GM12891 (cell line): ENCODE results near the gene SPATA24.

Source experiments
- DNase-seq: peaks from one replicate; pipeline ENCODE4 v3.0.0; 2011; ENCODE audit warnings: low spot score; ENCODE audit not compliant: insufficient read length
- FAIRE-seq: peaks from 2 replicates; lab custom pipeline; 2011; peaks lifted over from hg19 to GRCh38; lab: Jason Lieb, UNC
- PAX5 ChIP-seq: IDR thresholded peaks from 2 replicates; pipeline ENCODE4 v1.6.1; 2011; ENCODE audit warnings: low read length, moderate library complexity, mild to moderate bottlenecking; ENCODE audit not compliant: insufficient read depth, severe bottlenecking
- POLR2A ChIP-seq: IDR thresholded peaks from 2 replicates; pipeline ENCODE4 v1.6.1; 2011; ENCODE audit warnings: low read depth, low read length, control low read depth
- POLR2AphosphoS5 ChIP-seq: IDR thresholded peaks from 2 replicates; pipeline ENCODE4 v1.6.1; 2011; ENCODE audit warnings: low read depth, low read length, control low read depth
- POU2F2 ChIP-seq: IDR thresholded peaks from 2 replicates; pipeline ENCODE4 v1.6.1; 2011; ENCODE audit warnings: low read depth, mild to moderate bottlenecking, control low read depth, low read length, moderate library complexity
- SPI1 ChIP-seq: IDR thresholded peaks from 2 replicates; pipeline ENCODE4 v1.6.1; 2011; ENCODE audit warnings: low read depth, low read length, control low read depth
- TAF1 ChIP-seq: IDR thresholded peaks from 2 replicates; pipeline ENCODE4 v1.6.1; 2011; ENCODE audit warnings: low read depth, low read length, control low read depth

SPATA24 gene

GRCh38 chr5:139381837-139382761 lies 21.8 kb downstream of the SPATA24 start:
- FAIRE-seq (peak; percentile 74), DNase-seq (no peak)
- TF ChIP-seq TAF1: no peak
- TF ChIP-seq POU2F2: no peak
- TF ChIP-seq POLR2A: no peak
- TF ChIP-seq SPI1: no peak
- TF ChIP-seq PAX5: no peak
- TF ChIP-seq POLR2AphosphoS5: no peak

- FAIRE-seq: no peak
- no peak for TF ChIP-seq SPI1
- TF ChIP-seq PAX5: no peak
- no peak for TF ChIP-seq TAF1
- no peak for TF ChIP-seq POLR2AphosphoS5
- no peak for TF ChIP-seq POLR2A
These were observed 24.1 kb downstream of the SPATA24 start for GRCh38 chr5:139379626-139380449.

GRCh38 chr5:139378941-139379361 lies 24.9 kb downstream of the SPATA24 start:
- TF ChIP-seq POLR2A: no peak
- no peak for TF ChIP-seq POU2F2
- no peak for TF ChIP-seq TAF1
- TF ChIP-seq SPI1: no peak
- no peak for FAIRE-seq
- DNase-seq: no peak

More at GRCh38 chr5:139379626-139380449, 24.1 kb downstream of the SPATA24 start:
- DNase-seq: no peak

- TF ChIP-seq POLR2A (no peak), PAX5 (no peak), TAF1 (no peak), POU2F2 (no peak), SPI1 (no peak), POLR2AphosphoS5 (no peak)
- no peak for DNase-seq
- no peak for FAIRE-seq
These were observed 25.6 kb downstream of the SPATA24 start for GRCh38 chr5:139378101-139378825.

GRCh38 chr5:139377226-139377625 lies 26.7 kb downstream of the SPATA24 start:
- FAIRE-seq (no peak), DNase-seq (no peak)
- TF ChIP-seq TAF1 (no peak), POLR2A (no peak), SPI1 (no peak), PAX5 (no peak), POU2F2 (no peak), POLR2AphosphoS5 (no peak)

- FAIRE-seq (no peak), DNase-seq (no peak)
- no peak for TF ChIP-seq TAF1
- TF ChIP-seq POLR2A: no peak
- no peak for TF ChIP-seq POLR2AphosphoS5
These were observed 27.5 kb downstream of the SPATA24 start for GRCh38 chr5:139376364-139376763.

- peak; percentile 47 for FAIRE-seq
- TF ChIP-seq SPI1 (no peak), POLR2AphosphoS5 (no peak), POU2F2 (no peak), TAF1 (no peak), POLR2A (no peak), PAX5 (no peak)
- no peak for DNase-seq
These were observed 29.0 kb downstream of the SPATA24 start for GRCh38 chr5:139374909-139375308.

GRCh38 chr5:139371482-139372435 lies 32.1 kb downstream of the SPATA24 start:
- FAIRE-seq (no peak), DNase-seq (no peak)
- TF ChIP-seq POLR2A: no peak

GRCh38 chr5:139369181-139369580 lies 34.7 kb downstream of the SPATA24 start:
- no peak for FAIRE-seq

More at GRCh38 chr5:139369181-139369580, 34.7 kb downstream of the SPATA24 start:
- TF ChIP-seq TAF1 (no peak), POLR2AphosphoS5 (no peak), POU2F2 (no peak), POLR2A (no peak), SPI1 (no peak), PAX5 (no peak)
- no peak for DNase-seq
